K562 (cell line): ENCODE data around the gene HSBP1L1. TPM values are rescaled to one million over a fixed set of nuclear protein-coding genes. Genes with fewer than 3 reads are reported as not detected.

Experiments used
- ATAC-seq: fragments of 200-7000 bp; cut with Tn5 transposase; 3 replicates; pipeline ENCODE4 v1.9.1; 2020; ENCODE audit warnings: moderate library complexity
- BruUV-seq: library from RNA; stranded (reverse); fragments of 400-500 nt; replicated peaks from 2 replicates; lab custom pipeline; 2021; lab: Mats Ljungman, UMichigan
- CTCF ChIA-PET: fragments of 300-600 bp; formaldehyde crosslinking; extraction: SDS; loops from one replicate; lab custom pipeline; 2021; ENCODE audit warnings: low intra/inter-chr PET ratio; lab: Yijun Ruan, JAX
- POLR2A ChIA-PET: fragments of 300-600, 350-650 bp; sonication (Branson Sonifier 250); formaldehyde crosslinking; extraction: SDS; loops from one replicate; lab custom pipeline; 2021; ENCODE audit warnings: antibody characterized with exemption, inconsistent platforms; lab: Yijun Ruan, JAX
- DNase-seq, 4 experiments: peaks; one replicate each; pipeline versions ENCODE4 v3.0.0 to v3.0.0-alpha.2; 2011 to 2018; ENCODE audit warnings: low spot score in 3 of 4, mixed read lengths in 3 of 4; ENCODE audit errors: extremely low read depth in 1 of 4
- FAIRE-seq: peaks from 2 replicates; lab custom pipeline; 2011; peaks lifted over from hg19 to GRCh38; lab: Jason Lieb, UNC
- H2AFZ ChIP-seq: 2 replicates; pipeline ENCODE4 v1.6.0; 2011; ENCODE audit warnings: low read depth, low read length, control low read depth, inconsistent platforms
- H3K27ac ChIP-seq: fragments of 200-600 bp; 3 replicates; pipeline ENCODE4 v1.8.0; 2011; ENCODE audit warnings: low read depth, mild to moderate bottlenecking, control low read depth, inconsistent platforms, low read length, moderate library complexity, mixed read lengths; ENCODE audit errors: extremely low read depth
- H3K27me3 ChIP-seq, 2 experiments: fragments of 300-600 bp in 1 of 2; 2 replicates in 1 of 2; 3 replicates in 1 of 2; pipeline versions ENCODE4 v1.6.0 to v1.8.0; 2011; ENCODE audit warnings: inconsistent platforms in 2 of 2, low read length in 2 of 2, mild to moderate bottlenecking in 1 of 2, mixed read lengths in 1 of 2, moderate library complexity in 1 of 2; ENCODE audit not compliant: control insufficient read depth in 2 of 2, insufficient read depth in 2 of 2
- H3K36me3 ChIP-seq: fragments of 300-600 bp; 3 replicates; pipeline ENCODE4 v1.8.0; 2011; ENCODE audit warnings: mild to moderate bottlenecking, low read length, inconsistent platforms; ENCODE audit not compliant: control insufficient read depth, insufficient read depth
- H3K4me1 ChIP-seq, 2 experiments: fragments of 200-600 bp in 1 of 2; replicated peaks in 1 of 2; 2 replicates in 1 of 2; 3 replicates in 1 of 2; pipeline versions ENCODE4 v1.5.1 to v1.8.0; 2011; ENCODE audit warnings: inconsistent platforms in 2 of 2, low read length in 2 of 2, mild to moderate bottlenecking in 1 of 2, mixed read lengths in 1 of 2, moderate library complexity in 1 of 2; ENCODE audit not compliant: control insufficient read depth in 2 of 2, insufficient read depth in 2 of 2
- H3K4me2 ChIP-seq: 2 replicates; pipeline ENCODE4 v1.6.1; 2011; ENCODE audit warnings: low read length, control low read depth, inconsistent platforms, mixed read lengths; ENCODE audit not compliant: insufficient read depth
- H3K4me3 ChIP-seq: fragments of 200-600 bp; sonication (generic), shearing (Covaris generic); 2 replicates; pipeline ENCODE4 v1.5.1; 2016; ENCODE audit warnings: control low read depth, inconsistent platforms
- H3K79me2 ChIP-seq: fragments of 200-600 bp; 3 replicates; pipeline ENCODE4 v1.8.0; 2011; ENCODE audit warnings: low read length, inconsistent platforms; ENCODE audit not compliant: control insufficient read depth, insufficient read depth
- H3K9ac ChIP-seq, 2 experiments: 2 replicates each; pipeline versions ENCODE4 v1.6.0 to v1.6.1; 2011; ENCODE audit warnings: low read depth in 2 of 2, low read length in 2 of 2, control low read depth in 1 of 2, inconsistent platforms in 1 of 2, mild to moderate bottlenecking in 1 of 2, mixed read lengths in 1 of 2; ENCODE audit not compliant: insufficient read depth in 1 of 2
- H3K9me1 ChIP-seq: one replicate; pipeline ENCODE4 v1.6.0; 2011; ENCODE audit warnings: inconsistent platforms, mild to moderate bottlenecking, low read length, moderate library complexity; ENCODE audit not compliant: control insufficient read depth, insufficient read depth
- H3K9me3 ChIP-seq: replicated peaks from 2 replicates; pipeline ENCODE4 v1.5.1; 2011; ENCODE audit warnings: low read depth, low read length, inconsistent platforms; ENCODE audit not compliant: control insufficient read depth, insufficient read depth
- H4K20me1 ChIP-seq: replicated peaks from 2 replicates; pipeline ENCODE4 v1.6.1; 2011; ENCODE audit warnings: low read length, inconsistent platforms, mixed read lengths; ENCODE audit not compliant: control insufficient read depth, insufficient read depth
- CHAMP1 ChIP-seq: fragments of 450-650 bp; IDR thresholded peaks from 2 replicates; pipeline ENCODE4 v1.6.1; 2016; ENCODE audit warnings: mild to moderate bottlenecking
- FOXJ3 ChIP-seq: sonication (generic); formaldehyde crosslinking; IDR thresholded peaks from 2 replicates; pipeline ENCODE4 v1.4.0; 2020; ENCODE audit warnings: mild to moderate bottlenecking, missing genetic modification reagents
- MXI1 ChIP-seq: IDR thresholded peaks from 2 replicates; pipeline ENCODE4 v1.6.1; 2011; ENCODE audit warnings: low read depth, mild to moderate bottlenecking, improper control_type of control experiment, low read length
- NRF1 ChIP-seq, 2 experiments: fragments of 450-650 bp; IDR thresholded peaks in 1 of 2; conservative IDR thresholded peaks in 1 of 2; 2 replicates each; pipeline ENCODE4 v1.6.1; 2014; ENCODE audit warnings: mild to moderate bottlenecking in 2 of 2
- SMARCA4 ChIP-seq: fragments of 450-650 bp; IDR thresholded peaks from 2 replicates; pipeline ENCODE4 v1.6.1; 2016
- TFAP4 ChIP-seq: sonication (generic); formaldehyde crosslinking; IDR thresholded peaks from 2 replicates; pipeline ENCODE4 v1.8.0; 2022; ENCODE audit warnings: missing genetic modification reagents, mild to moderate bottlenecking, moderate library complexity, borderline replicate concordance
- ZNF592 ChIP-seq: fragments of 450-650 bp; IDR thresholded peaks from 2 replicates; pipeline ENCODE4 v1.6.1; 2017; ENCODE audit warnings: antibody characterized with exemption, mild to moderate bottlenecking
- WGBS: fragments of 100-300 bp; shearing (Covaris generic); methylation state at CpG from one replicate; pipeline ENCODE4 v1.1.6; 2016; ENCODE audit warnings: low coverage, mixed read lengths; ENCODE audit not compliant: insufficient coverage; ENCODE audit errors: missing lambda C conversion rate; 5-methylcytosine and 5-hydroxymethylcytosine counted together
- in situ Hi-C: fragments of 300-500 bp; cut with MboI; formaldehyde crosslinking; loops from 4 replicates; pipeline ENCODE4 v1.15.0; 2018; ENCODE audit warnings: inconsistent platforms, mixed read lengths
- intact Hi-C: fragments of 100-400 bp; cut with micrococcal nuclease; formaldehyde crosslinking; loops from 2 replicates; pipeline ENCODE4 v1.14.2; 2022
- polyA plus RNA-seq, 8 experiments: library from polyadenylated mRNA; depleted of rRNA in 4 of 8; stranded (reverse) in 5 of 8; unstranded in 3 of 8; fragments of >200 nt; fragmentation: Nextera tagmentation in 2 of 8; fragmentation: Illumina TruSeq in 1 of 8; extraction: Ambion mirVana in 2 of 8; extraction: Trizol in 1 of 8; gene quantifications; 2 replicates each; pipeline versions ENCODE4 v1.2.1 to v1.2.3, GENCODE V29; 2011 to 2014; ENCODE audit warnings: inconsistent platforms in 1 of 8, missing spikeins in 1 of 8
- total RNA-seq, 7 experiments: library from RNA; depleted of rRNA in 6 of 7; stranded (reverse); fragments of >200 nt in 6 of 7; fragmentation: Illumina TruSeq in 2 of 7; extraction: Trizol in 2 of 7; gene quantifications; 2 replicates each; pipeline versions ENCODE4 v1.2.1 to v1.2.3, GENCODE V29; 2011 to 2021; ENCODE audit warnings: low replicate concordance in 1 of 7
- TF ChIP-seq, protein P1 (sequence below), 3 experiments: IDR thresholded peaks in 2 of 3; conservative IDR thresholded peaks in 1 of 3; 2 replicates each; pipeline ENCODE4 v1.5.1; 2011 to 2012; ENCODE audit warnings: low read length in 3 of 3, mild to moderate bottlenecking in 3 of 3, control low read depth in 2 of 3, improper control_type of control experiment in 1 of 3, inconsistent platforms in 1 of 3, low read depth in 1 of 3, mixed read lengths in 1 of 3, moderate library complexity in 1 of 3; ENCODE audit not compliant: insufficient read depth in 2 of 3

The HSBP1L1 gene
- total and polyA plus RNA-seq, 9 of the 15 experiments (the other 6 are each of a cell fraction or from before 2014, with no cell fraction given): 0.24 to 0.36 TPM; not detected in 7

GRCh38 chr18:79933765-79934164 lies 30.7 kb upstream of the HSBP1L1 start (continued):
- no peak for TF ChIP-seq CHAMP1
- TF ChIP-seq SMARCA4: no peak
- no peak for TF ChIP-seq FOXJ3 (CRISPR knock-in tag)

- no TSS peak for BruUV-seq
- Histone ChIP-seq H3K36me3 (peaks cover 3% of the 10 kb centered on the region; the same call in 1 of the 3 replicates), H3K4me2 (no peak overlapping the region), H3K27me3 (no peaks in the 10 kb centered on the region), H3K27ac (no peak overlapping the region), H3K9ac (no peak overlapping the region), H3K4me1 (no peaks in the 10 kb centered on the region; a peak in 1 of 5 replicates), H3K9me1 (no peaks in the 10 kb centered on the region), H3K4me3 (no peak overlapping the region), H2AFZ (no peak overlapping the region), H4K20me1 (no peaks in the 10 kb centered on the region), H3K79me2 (no peaks in the 10 kb centered on the region), H3K9me3 (peaks cover 3% of the 10 kb centered on the region; the same call in 1 of the 2 replicates)
- WGBS: 48% methylated on average over 6 of the region's 8 CpGs
- ChIA-PET CTCF (no interaction called here), POLR2A (no interaction called here)
- intact Hi-C loops: no loop called here
- peak in 2 of 4 experiments; percentile 13 to 31 for DNase-seq
- peak; percentile 64; the same call in 2 of the 3 replicates for ATAC-seq
- in situ Hi-C loops: no loop called here
- no peak for FAIRE-seq
- TF ChIP-seq NRF1 (conservative IDR thresholded peaks at IDR 0.05 in 1 of 2, IDR thresholded peaks at IDR 0.05 in 1 of 2): peak in 1 of 2 experiments; percentile 31; a peak in 2 of 4 replicates
- TF ChIP-seq, protein P1, sequence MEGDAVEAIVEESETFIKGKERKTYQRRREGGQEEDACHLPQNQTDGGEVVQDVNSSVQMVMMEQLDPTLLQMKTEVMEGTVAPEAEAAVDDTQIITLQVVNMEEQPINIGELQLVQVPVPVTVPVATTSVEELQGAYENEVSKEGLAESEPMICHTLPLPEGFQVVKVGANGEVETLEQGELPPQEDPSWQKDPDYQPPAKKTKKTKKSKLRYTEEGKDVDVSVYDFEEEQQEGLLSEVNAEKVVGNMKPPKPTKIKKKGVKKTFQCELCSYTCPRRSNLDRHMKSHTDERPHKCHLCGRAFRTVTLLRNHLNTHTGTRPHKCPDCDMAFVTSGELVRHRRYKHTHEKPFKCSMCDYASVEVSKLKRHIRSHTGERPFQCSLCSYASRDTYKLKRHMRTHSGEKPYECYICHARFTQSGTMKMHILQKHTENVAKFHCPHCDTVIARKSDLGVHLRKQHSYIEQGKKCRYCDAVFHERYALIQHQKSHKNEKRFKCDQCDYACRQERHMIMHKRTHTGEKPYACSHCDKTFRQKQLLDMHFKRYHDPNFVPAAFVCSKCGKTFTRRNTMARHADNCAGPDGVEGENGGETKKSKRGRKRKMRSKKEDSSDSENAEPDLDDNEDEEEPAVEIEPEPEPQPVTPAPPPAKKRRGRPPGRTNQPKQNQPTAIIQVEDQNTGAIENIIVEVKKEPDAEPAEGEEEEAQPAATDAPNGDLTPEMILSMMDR (IDR thresholded peaks at IDR 0.05 in 2 of 3, conservative IDR thresholded peaks at IDR 0.05 in 1 of 3; ENCODE audit: insufficient read depth in 2 of 3, low read depth in 1 of 3, low read length in 3 of 3): peak in 1 of 3 experiments; percentile 30; a peak in 1 of 6 replicates
- TF ChIP-seq TFAP4 (CRISPR knock-in tag): peak; percentile 74
- no peak for TF ChIP-seq MXI1
- TF ChIP-seq ZNF592: no peak
Measured at GRCh38 chr18:79934311-79935097, 29.9 kb upstream of the HSBP1L1 start.
